GM18505 (cell line): ENCODE data around the gene ARHGAP21.
"Not testable (repeated sequence)": the region's sequence is repeated elsewhere in the genome, so short reads cannot be mapped to it uniquely, and the experiment has no call there.

ENCODE experiments used
- ATAC-seq: cut with Tn5 transposase; IDR thresholded peaks from one replicate; pipeline ENCODE4 v1.9.1; 2021; ENCODE audit not compliant: unreplicated experiment
- POLR2A ChIP-seq: IDR thresholded peaks from 4 replicates; pipeline ENCODE4 v1.6.1; 2011; ENCODE audit warnings: borderline replicate concordance; ENCODE audit not compliant: insufficient read depth, insufficient read length; ENCODE audit errors: extremely low read depth

The ARHGAP21 gene

GRCh38 chr10:24685958-24686540, 37.6 kb downstream of the ARHGAP21 start:
- ATAC-seq = no peak
- TF ChIP-seq POLR2A = no peak

DNA sequence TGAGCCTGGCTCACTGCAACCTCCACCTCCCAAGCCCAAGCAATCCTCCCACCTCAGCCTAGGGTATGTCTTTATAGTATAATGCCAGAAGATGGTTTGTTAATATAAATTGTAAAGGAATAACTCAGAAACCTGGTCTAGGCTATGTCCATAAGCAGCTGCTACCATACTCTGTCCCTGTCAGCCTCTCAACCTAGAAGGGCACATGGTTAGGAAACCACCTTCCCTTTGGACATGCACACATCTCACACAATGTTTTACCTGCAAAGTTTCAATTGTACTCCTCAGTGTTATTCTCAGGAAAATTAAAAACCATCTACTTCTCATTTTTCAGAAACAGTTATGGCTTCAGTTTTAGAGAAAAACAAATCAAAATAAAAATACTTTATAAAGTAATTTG, 40.1 kb downstream of the ARHGAP21 start:
- TF ChIP-seq POLR2A = no peak
- no peak for ATAC-seq

GRCh38 chr10:24681572-24682088, 42.1 kb downstream of the ARHGAP21 start:
- TF ChIP-seq POLR2A = no peak
- no peak for ATAC-seq

DNA sequence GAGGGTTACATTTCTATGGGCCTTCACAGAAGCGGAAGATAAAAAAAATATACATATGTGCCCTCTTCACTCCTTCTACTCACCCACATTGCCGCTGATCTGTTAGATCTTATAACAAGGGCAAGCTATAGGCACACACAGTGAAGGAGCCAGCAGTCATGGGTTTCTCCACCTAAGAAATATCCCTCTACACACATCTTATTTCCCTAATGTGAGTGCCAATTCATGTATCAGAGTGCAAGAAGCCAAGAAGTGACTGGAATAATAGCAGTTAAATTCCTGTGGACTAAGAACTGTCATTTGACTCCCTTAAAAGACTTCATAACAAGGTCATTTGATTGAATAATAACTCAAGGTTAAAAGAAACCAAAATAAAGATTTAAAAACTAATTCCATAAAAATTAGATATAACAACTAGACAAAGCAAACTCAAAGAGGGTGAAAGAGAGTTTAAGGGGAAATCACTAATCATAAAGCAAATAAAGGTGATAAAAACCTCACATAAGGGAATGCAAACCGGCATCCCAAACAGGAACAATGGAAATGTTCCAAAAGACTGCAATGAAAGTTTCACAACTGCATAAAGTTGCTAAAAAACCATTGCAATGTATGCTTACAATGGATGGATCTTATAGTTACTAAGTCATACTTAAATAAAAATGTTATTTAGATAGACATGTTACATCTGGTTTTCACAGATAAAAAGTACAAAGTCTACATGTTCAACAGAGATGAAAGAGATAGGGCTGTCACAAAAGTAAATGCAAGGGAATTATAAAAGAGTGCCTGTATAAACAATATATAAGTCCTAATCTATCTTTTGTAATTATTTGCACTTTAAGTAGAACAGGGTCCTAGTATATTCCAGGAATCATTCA, 42.8 kb downstream of the ARHGAP21 start:
- no peak for TF ChIP-seq POLR2A
- ATAC-seq = no peak

DNA sequence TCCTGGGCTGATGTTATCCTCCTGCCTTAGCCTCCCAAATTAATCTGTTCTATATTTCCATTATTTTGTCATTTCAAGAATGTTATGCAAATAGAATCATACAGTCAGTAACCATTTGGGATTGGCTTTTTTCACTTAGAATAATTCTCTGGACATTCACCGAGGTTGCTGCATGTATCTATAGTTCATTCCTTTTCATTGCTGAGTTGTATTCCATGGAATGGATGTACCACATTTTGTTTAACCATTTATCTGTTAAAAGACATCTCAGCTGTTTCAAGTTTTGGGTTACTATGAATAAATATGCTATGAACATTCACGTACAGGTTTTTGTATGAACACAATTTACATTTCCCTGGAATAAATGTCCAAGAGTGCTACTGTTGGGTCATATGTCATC, 44.9 kb downstream of the ARHGAP21 start:
- no peak for TF ChIP-seq POLR2A
- no peak for ATAC-seq

DNA sequence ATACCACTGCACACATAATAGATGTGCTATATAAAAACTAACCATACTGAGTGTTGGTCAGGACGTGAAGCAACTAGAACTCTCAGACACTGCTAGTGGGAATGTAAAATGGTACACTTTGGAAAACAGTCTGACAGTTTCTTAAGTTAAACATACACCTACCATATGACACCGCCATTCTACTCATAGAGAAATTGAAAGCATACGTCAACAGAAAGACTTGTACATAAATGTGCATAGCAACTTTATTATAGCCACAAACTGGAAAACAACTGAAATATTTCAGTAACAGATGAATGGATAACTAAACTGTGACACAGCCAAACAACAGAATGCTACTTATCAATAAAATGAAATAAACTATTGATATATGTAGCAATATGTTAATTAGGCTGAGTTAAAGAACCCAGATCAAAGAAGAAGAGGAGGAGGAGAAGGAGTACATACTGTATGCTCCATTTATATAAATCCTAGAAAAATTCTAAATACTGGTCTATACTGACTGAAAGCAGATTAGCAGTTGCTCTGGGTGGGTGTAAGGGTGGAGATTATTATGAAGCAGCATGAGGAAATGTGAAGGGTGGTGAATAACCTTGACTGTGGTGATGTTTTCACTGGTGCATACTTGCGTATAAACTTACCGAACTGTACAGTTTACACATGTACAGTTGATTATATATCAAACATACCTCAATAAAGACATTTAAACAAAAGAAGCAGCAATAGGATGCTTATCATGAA, 48.6 kb downstream of the ARHGAP21 start:
- ATAC-seq = no peak
- TF ChIP-seq POLR2A = no peak

GRCh38 chr10:24670964-24671670, 52.6 kb downstream of the ARHGAP21 start:
- ATAC-seq = no peak
- no peak for TF ChIP-seq POLR2A

GRCh38 chr10:24669285-24669852, 54.3 kb downstream of the ARHGAP21 start:
- no peak for TF ChIP-seq POLR2A
- ATAC-seq = no peak

- TF ChIP-seq POLR2A = no peak
- no peak for ATAC-seq
Observed at GRCh38 chr10:24668247-24668646, 55.4 kb downstream of the ARHGAP21 start.

DNA sequence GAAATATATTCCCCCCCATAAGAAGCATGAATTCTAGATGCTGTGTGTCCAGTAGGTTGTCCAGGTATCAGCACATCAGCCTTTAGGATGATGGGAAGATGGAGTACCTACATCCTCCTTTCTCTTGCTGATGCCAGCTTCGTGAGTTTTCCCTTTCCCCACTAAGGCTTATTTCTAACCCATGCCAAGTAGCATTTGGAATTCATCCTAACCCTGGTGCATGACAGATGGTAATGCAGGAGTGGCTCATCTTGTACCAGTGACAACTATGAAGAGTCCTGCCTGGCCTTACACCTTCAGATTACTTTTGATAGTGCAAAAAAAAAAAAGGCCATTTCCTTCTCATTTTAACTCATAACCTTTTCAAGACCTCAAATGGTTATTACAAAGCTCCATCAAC, 58.7 kb downstream of the ARHGAP21 start:
- TF ChIP-seq POLR2A = no peak
- ATAC-seq = no peak

DNA sequence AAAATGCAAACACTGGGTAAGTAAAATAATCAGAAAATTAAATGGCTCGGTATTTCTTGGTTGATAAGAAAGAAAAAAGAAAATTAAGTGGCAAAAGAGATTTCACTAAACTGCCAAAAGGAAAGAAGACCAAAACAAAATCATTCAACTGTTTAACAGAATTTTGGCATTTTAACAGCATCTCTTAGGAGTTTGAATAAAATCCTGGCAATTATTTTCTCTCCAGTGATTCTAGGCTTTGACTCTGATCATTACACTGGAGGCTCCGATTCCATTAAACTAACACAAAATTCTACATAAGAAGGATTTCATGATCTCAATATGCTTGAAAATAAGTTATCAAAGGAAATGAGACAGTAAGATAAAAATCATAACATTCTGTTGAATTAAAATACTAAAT, 62.3 kb downstream of the ARHGAP21 start:
- TF ChIP-seq POLR2A = no peak
- no peak for ATAC-seq

- ATAC-seq = not testable (repeated sequence)
Observed at GRCh38 chr10:24658319-24658718, 65.4 kb downstream of the ARHGAP21 start.

DNA sequence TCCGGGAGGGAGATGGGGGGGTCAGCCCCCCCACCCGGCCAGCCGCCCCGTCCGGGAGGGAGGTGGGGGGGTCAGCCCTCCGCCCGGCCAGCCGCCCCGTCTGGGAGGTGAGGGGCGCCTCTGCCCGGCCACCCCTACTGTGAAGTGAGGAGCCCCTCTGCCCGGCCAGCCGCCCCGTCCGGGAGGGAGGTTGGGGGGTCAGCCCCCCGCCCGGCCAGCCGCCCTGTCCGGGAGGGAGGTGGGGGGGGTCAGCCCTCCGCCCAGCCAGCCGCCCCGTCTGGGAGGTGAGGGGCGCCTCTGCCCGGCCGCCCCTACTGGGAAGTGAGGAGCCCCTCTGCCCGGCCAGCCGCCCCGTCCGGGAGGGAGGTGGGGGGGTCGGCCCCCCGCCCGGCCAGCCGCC, 67.4 kb downstream of the ARHGAP21 start:
- not testable (repeated sequence) for ATAC-seq

- TF ChIP-seq POLR2A = no peak
- ATAC-seq = peak; percentile 80
Observed at GRCh38 chr10:24652381-24652957, 71.2 kb downstream of the ARHGAP21 start.
